ENCODE data around the gene SSBP1.

GRCh38 chr7:141698247-141699015, 39.7 kb upstream of the SSBP1 start:
- TF ChIP-seq CTCF (conservative IDR thresholded peaks at IDR 0.05) (no peak), EZH2 (IDR thresholded peaks at IDR 0.05; ENCODE audit: low read depth) (no peak)
